Astrocyte (in vitro differentiated cells and primary cell): Measurements from ENCODE around the gene AUNIP.
A peak's percentile ranks its signal among the peaks of the same experiment; 100 is the strongest.

Source experiments
- CTCF ChIP-seq: IDR thresholded peaks from 2 replicates; pipeline ENCODE4 v1.5.1; 2011; ENCODE audit warnings: low read depth, mild to moderate bottlenecking, inconsistent platforms, low read length, moderate library complexity; ENCODE audit not compliant: insufficient read depth
- EZH2 ChIP-seq: IDR thresholded peaks from 2 replicates; pipeline ENCODE4 v1.6.1; 2012; ENCODE audit warnings: mild to moderate bottlenecking, low read length, inconsistent platforms; ENCODE audit not compliant: insufficient read depth

DNA sequence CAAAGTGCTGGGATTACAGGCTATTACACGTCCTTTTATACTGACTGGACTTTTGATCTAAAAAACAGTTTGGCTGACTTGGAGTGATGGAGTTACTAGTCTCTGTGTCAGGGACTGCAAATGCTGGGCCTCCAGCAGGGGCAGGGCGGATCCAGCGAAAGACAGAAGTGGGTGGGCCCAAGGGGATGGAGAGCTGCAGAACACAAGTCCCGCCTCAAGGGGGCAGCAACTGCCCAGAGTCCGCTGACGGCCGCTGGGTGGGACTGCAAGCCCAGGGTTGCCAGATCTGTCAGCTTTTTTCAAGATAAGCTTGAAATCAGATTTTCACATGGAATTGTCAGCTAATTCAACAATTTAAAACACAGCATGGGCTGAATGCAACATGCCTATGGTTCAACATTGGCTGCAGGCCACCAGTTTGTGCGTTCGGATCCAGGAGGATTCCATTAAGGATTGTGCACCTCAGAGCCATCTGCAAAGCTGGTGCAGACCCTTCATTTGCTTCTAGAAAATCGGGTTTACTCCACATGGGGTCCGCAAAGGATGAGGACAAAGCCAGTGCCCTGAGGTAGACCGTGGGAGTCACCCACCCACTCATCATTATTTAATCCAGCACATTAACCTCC, 36.2 kb upstream of the AUNIP start:
- TF ChIP-seq CTCF (peak; percentile 98), EZH2 (no peak)
